ENCODE data around the gene DNAH1. TPM values are rescaled to one million over a fixed set of nuclear protein-coding genes. Genes with fewer than 3 reads are reported as not detected.

Gene DNAH1
- total RNA-seq, 4 donors from 2014 or later = 19.3 to 103 (median 64.2) TPM

- H3K27me3 ChIP-seq = no peaks in the 10 kb centered on the region
- peak in 2 of 3 donors; percentile 73 to 75 for DNase-seq
- peak overlapping the region in 3 of 4 donors; percentile 40 to 84 (median 71) for H3K27ac ChIP-seq
- H3K4me3 ChIP-seq = no peak overlapping the region
- no peaks in the 10 kb centered on the region for H3K9me3 ChIP-seq
- H3K36me3 ChIP-seq = peaks cover 0 to 5% (median 0%) of the 10 kb centered on the region in 3 donors
- TF ChIP-seq CTCF (IDR thresholded peaks at IDR 0.05) (no peak), POLR2A (IDR thresholded peaks at IDR 0.05) (peak in 1 of 2 donors; percentile 31)
- H3K4me1 ChIP-seq = peaks cover 0 to 33% (median 12%) of the 10 kb centered on the region in 4 donors
Observed at GRCh38 chr3:52305926-52306325, 10.2 kb upstream of the DNAH1 start.

- DNase-seq = no peak
- Histone ChIP-seq H3K27me3 (no peaks in the 10 kb centered on the region), H3K27ac (peak overlapping the region in 3 of 4 donors; percentile 15 to 84 (median 71)), H3K4me3 (no peak overlapping the region), H3K36me3 (peaks cover 0 to 5% (median 0%) of the 10 kb centered on the region in 3 donors), H3K9me3 (no peaks in the 10 kb centered on the region), H3K4me1 (peaks cover 0 to 33% (median 13%) of the 10 kb centered on the region in 4 donors)
- TF ChIP-seq POLR2A (IDR thresholded peaks at IDR 0.05) (no peak), CTCF (IDR thresholded peaks at IDR 0.05) (no peak)
Observed at GRCh38 chr3:52306978-52307377, 9.1 kb upstream of the DNAH1 start.

GRCh38 chr3:52308308-52308707 is 7.8 kb upstream of the DNAH1 start:
- peak in 2 of 3 donors; percentile 60 to 72 for DNase-seq
- Histone ChIP-seq H3K36me3 (peaks cover 0 to 5% (median 0%) of the 10 kb centered on the region in 3 donors), H3K4me1 (peaks cover 0 to 33% (median 13%) of the 10 kb centered on the region in 4 donors), H3K27me3 (no peaks in the 10 kb centered on the region), H3K27ac (peak overlapping the region in 2 of 4 donors; percentile 71 to 84), H3K4me3 (no peak overlapping the region), H3K9me3 (no peaks in the 10 kb centered on the region)
- TF ChIP-seq POLR2A (IDR thresholded peaks at IDR 0.05) (no peak), CTCF (IDR thresholded peaks at IDR 0.05) (no peak)

GRCh38 chr3:52310861-52311575 is 5.1 kb upstream of the DNAH1 start:
- Histone ChIP-seq H3K27me3 (no peaks in the 10 kb centered on the region), H3K4me3 (no peak overlapping the region), H3K27ac (peak overlapping the region in 1 of 4 donors; percentile 46), H3K36me3 (peaks cover 0 to 5% (median 0%) of the 10 kb centered on the region in 3 donors), H3K9me3 (no peaks in the 10 kb centered on the region), H3K4me1 (peaks cover 5 to 38% (median 16%) of the 10 kb centered on the region in 4 donors)
- peak in 2 of 3 donors; percentile 44 to 60 for DNase-seq
- TF ChIP-seq CTCF (IDR thresholded peaks at IDR 0.05) (no peak), POLR2A (IDR thresholded peaks at IDR 0.05) (no peak)

- Histone ChIP-seq H3K9me3 (no peaks in the 10 kb centered on the region), H3K27me3 (no peaks in the 10 kb centered on the region), H3K27ac (peak overlapping the region in 1 of 4 donors; percentile 46), H3K4me1 (peaks cover 5 to 32% (median 16%) of the 10 kb centered on the region in 4 donors), H3K36me3 (peaks cover 0 to 5% (median 0%) of the 10 kb centered on the region in 3 donors), H3K4me3 (no peak overlapping the region)
- no peak for DNase-seq
- TF ChIP-seq CTCF (IDR thresholded peaks at IDR 0.05) = no peak
- no peak for TF ChIP-seq POLR2A (IDR thresholded peaks at IDR 0.05)
Observed at GRCh38 chr3:52311576-52312119, 4.5 kb upstream of the DNAH1 start.

Data from Peyer's patch (tissue), 4 donors.